ENCODE results near the gene RAD23A. TPM values are rescaled to one million over a fixed set of nuclear protein-coding genes. Genes with fewer than 3 reads are reported as not detected.

RAD23A gene
- total and polyA plus RNA-seq, 9 of the 15 experiments (the other 6 are each of a cell fraction or from before 2014, with no cell fraction given), result 9.5 to 181 (median 101) TPM

DNA sequence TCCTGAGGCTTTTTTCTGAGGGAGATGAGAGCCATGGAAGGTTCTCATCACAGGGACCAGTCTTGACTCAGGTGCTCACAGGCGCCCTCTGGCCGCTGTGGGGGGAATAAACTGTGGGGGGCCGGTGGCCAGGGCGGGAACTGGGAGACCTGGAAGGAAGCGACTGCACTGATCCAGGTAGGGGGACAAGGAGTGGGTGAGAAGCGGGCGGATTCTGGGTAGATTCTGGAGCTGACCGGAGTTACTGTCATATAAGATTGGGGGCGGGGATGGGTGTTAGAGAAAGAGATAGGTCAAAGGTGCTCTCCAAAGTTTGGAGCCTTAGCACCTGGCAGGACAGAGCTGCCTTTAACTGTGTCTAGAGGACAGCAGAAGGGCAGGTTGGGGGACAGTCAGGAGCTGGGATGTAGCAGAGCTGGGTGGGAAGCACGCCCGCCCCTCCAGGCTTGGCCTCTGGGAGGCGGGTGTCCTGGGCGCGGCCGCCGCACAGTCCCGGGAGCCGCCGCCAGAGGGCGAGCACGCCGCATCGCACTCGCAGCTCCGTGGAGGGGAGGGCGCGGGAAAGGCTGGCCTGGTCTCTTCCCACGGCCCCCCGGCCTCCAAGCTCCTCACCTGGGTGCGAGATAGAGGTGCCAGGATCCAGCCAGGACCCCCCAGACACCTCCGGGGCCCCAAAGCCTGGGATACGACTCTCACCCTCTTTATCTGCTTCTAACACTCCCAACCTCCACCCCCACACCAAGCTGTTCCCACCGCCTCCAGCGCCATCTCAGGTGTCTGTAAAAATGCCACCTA is 19.6 kb downstream of the RAD23A start (continued):
- TF ChIP-seq RERE (CRISPR knock-in tag; IDR thresholded peaks at IDR 0.05; ENCODE audit: borderline replicate concordance) (no peak), MAFG (tag; conservative IDR thresholded peaks at IDR 0.05) (no peak), ETV1 (tag; conservative IDR thresholded peaks at IDR 0.05; ENCODE audit: low read depth) (no peak), ZFX (CRISPR knock-in tag; IDR thresholded peaks at IDR 0.05) (peak; percentile 70), ETV5 (CRISPR knock-in tag; IDR thresholded peaks at IDR 0.05; ENCODE audit: low read depth) (no peak; the same call in 1 of the 2 replicates), REST (IDR thresholded peaks at IDR 0.05; ENCODE audit: borderline replicate concordance) (peak; percentile 55; the same call in 1 of the 2 replicates), REST (CRISPR knock-in tag; IDR thresholded peaks at IDR 0.05; ENCODE audit: low read depth) (no peak), MAFF (IDR thresholded peaks at IDR 0.05; ENCODE audit: low read length) (no peak), SRSF3 (IDR thresholded peaks at IDR 0.05; ENCODE audit: insufficient read depth, low read length) (no peak), STAT5A (IDR thresholded peaks at IDR 0.05; ENCODE audit: borderline replicate concordance, low read length) (peak; percentile 16; the same call in 1 of the 2 replicates), SMARCB1 (IDR thresholded peaks at IDR 0.05; ENCODE audit: insufficient read length, low read depth) (no peak)

All from K562 (cell line).